ENCODE results near the gene NUDCD3. TPM values are rescaled to one million over a fixed set of nuclear protein-coding genes. Genes with fewer than 3 reads are reported as not detected.

NUDCD3 gene
- total RNA-seq, 1 donor, result 47.1 TPM

DNA sequence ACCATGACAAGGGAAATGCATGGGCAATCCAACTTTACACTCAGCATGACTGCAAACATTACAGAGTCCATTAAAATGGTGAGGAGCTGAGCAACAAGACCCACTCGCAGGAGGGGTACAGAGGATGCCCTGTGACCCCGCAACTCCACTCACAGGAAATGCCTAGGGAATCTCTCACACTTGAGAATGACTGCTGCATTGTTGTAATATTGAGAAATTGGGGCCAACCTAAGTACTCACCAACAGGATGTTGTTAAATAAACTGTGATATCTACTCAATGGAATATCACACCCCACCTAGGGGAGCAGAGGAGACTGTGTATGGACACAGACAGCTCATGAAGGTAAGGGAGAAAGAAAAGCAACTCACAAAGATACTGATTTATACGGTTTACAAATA is 111.7 kb downstream of the NUDCD3 start:
- TF ChIP-seq CTCF (IDR thresholded peaks at IDR 0.05; ENCODE audit: insufficient read depth, low read length), result peak; percentile 7
- DNase-seq (ENCODE audit: low read depth), result peak; percentile 86

GRCh38 chr7:44377681-44378421 is 112.6 kb downstream of the NUDCD3 start:
- H3K4me3 ChIP-seq (ENCODE audit: low read depth, low read length), result no peak overlapping the region
- no peak for DNase-seq (ENCODE audit: low read depth)
- no peak for TF ChIP-seq CTCF (IDR thresholded peaks at IDR 0.05; ENCODE audit: insufficient read depth, low read length)

More for the DNA sequence above, 111.7 kb downstream of the NUDCD3 start:
- no peak overlapping the region for H3K4me3 ChIP-seq (ENCODE audit: low read depth, low read length)

- no peak for DNase-seq (ENCODE audit: low read depth)
- TF ChIP-seq CTCF (IDR thresholded peaks at IDR 0.05; ENCODE audit: insufficient read depth, low read length), result no peak
- H3K4me3 ChIP-seq (ENCODE audit: low read depth, low read length), result no peak overlapping the region
Observed at GRCh38 chr7:44377134-44377463, 113.4 kb downstream of the NUDCD3 start.

DNA sequence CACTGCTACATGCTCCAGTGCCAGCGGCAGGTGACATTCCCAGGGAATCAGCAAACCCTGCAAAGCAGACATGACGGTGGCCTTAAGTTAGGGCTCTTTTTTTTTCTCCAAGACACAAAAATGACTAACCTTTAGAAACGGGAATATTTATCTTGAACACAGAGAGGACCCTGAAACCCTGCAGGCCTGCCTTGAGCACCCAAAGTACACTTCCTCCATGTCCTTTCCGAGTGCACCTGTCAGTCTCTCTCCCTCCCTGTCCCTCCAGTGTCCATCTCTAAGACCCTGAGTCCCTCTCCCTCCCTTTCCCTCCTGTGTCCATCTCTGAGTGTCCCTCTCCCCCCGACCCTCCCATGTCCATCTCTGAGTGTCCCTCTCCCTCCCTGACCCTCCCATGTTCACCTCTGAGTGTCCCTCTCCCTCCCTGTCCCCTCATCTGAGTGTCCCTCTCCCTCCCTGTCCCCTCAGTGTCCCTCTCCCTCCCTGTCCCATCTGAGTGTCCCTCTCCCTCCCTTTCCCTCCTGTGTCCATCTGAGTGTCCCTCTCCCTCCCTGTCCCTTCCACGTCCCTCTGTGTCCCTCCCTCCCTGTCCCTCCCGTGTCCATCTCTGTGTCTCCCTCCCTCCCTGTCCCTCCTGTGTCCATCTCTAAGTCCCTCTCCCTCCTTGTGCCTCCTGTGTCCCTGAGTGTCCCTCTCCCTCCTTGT is 113.9 kb downstream of the NUDCD3 start:
- no peak for TF ChIP-seq CTCF (IDR thresholded peaks at IDR 0.05; ENCODE audit: insufficient read depth, low read length)
- DNase-seq (ENCODE audit: low read depth), result no peak

GRCh38 chr7:44375926-44376342 is 114.5 kb downstream of the NUDCD3 start:
- H3K4me3 ChIP-seq (ENCODE audit: low read depth, low read length), result no peak overlapping the region
- DNase-seq (ENCODE audit: low read depth), result no peak
- no peak for TF ChIP-seq CTCF (IDR thresholded peaks at IDR 0.05; ENCODE audit: insufficient read depth, low read length)

More for the DNA sequence above, 113.9 kb downstream of the NUDCD3 start:
- no peak overlapping the region for H3K4me3 ChIP-seq (ENCODE audit: low read depth, low read length)

DNA sequence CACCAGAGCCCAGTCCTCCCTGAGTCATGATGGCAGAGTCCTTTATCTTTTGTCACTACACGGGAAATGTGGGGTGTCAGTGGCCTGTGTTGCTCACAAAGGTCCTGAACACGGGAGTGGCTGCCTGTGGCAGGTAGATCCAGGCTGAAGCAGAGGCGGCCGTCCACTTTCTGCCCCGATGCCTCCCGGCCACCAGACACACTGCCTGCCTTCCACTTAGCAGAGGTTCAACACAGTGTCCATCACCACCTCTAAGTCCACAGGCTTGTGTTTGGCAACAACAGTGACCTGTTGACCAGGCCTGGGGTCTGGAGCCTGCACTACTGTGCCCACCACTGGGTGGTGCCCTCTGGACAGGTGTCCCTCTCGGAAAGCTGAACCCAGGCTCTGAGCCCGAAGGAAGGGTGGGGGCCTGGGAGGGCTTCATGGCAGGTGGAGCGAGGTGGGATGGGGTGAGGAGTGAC is 115.2 kb downstream of the NUDCD3 start:
- H3K4me3 ChIP-seq (ENCODE audit: low read depth, low read length), result no peak overlapping the region
- TF ChIP-seq CTCF (IDR thresholded peaks at IDR 0.05; ENCODE audit: insufficient read depth, low read length), result peak; percentile 11
- no peak for DNase-seq (ENCODE audit: low read depth)
